NB4 (cell line): ENCODE data around the gene FBXO11.

Experiments used
- DNase-seq: peaks from one replicate; pipeline ENCODE4 v3.0.0; 2010; ENCODE audit warnings: low read depth
- H3K4me3 ChIP-seq: one replicate; pipeline ENCODE4 v1.5.1; 2011; ENCODE audit warnings: mild to moderate bottlenecking, low read depth, low read length, moderate library complexity
- CTCF ChIP-seq: IDR thresholded peaks from one replicate; pipeline ENCODE4 v1.5.1; 2012; ENCODE audit warnings: low read depth, low read length
- MAX ChIP-seq: IDR thresholded peaks from 2 replicates; pipeline ENCODE4 v1.6.1; 2011; ENCODE audit warnings: low read depth, low read length
- MYC ChIP-seq: IDR thresholded peaks from 2 replicates; pipeline ENCODE4 v1.6.1; 2011; ENCODE audit warnings: low read depth, low read length
- POLR2A ChIP-seq: IDR thresholded peaks from 2 replicates; pipeline ENCODE4 v1.6.1; 2011; ENCODE audit warnings: mild to moderate bottlenecking; ENCODE audit not compliant: insufficient read length; ENCODE audit errors: extremely low read depth

Gene FBXO11

GRCh38 chr2:47891369-47892337 is 14.6 kb downstream of the FBXO11 start:
- no peak for DNase-seq
- H3K4me3 ChIP-seq = no peak overlapping the region
- TF ChIP-seq MYC = no peak
- TF ChIP-seq POLR2A = no peak
- no peak for TF ChIP-seq CTCF
- no peak for TF ChIP-seq MAX

- H3K4me3 ChIP-seq = no peak overlapping the region
- DNase-seq = no peak
- no peak for TF ChIP-seq MYC
- no peak for TF ChIP-seq MAX
- TF ChIP-seq POLR2A = no peak
- TF ChIP-seq CTCF = no peak
Observed at GRCh38 chr2:47890711-47891368, 15.5 kb downstream of the FBXO11 start.

GRCh38 chr2:47888581-47889280 is 17.6 kb downstream of the FBXO11 start:
- no peak for DNase-seq
- H3K4me3 ChIP-seq = no peak overlapping the region
- no peak for TF ChIP-seq CTCF
- no peak for TF ChIP-seq MAX
- TF ChIP-seq MYC = no peak
- TF ChIP-seq POLR2A = no peak

- DNase-seq = no peak
- no peak overlapping the region for H3K4me3 ChIP-seq
- TF ChIP-seq CTCF = no peak
- no peak for TF ChIP-seq MAX
- TF ChIP-seq POLR2A = no peak
- TF ChIP-seq MYC = no peak
Observed at GRCh38 chr2:47876912-47877311, 29.4 kb downstream of the FBXO11 start.

GRCh38 chr2:47872941-47873340 is 33.4 kb downstream of the FBXO11 start:
- TF ChIP-seq POLR2A = no peak
- no peak for TF ChIP-seq MYC
- TF ChIP-seq MAX = no peak
- no peak for TF ChIP-seq CTCF

More at GRCh38 chr2:47872941-47873340, 33.4 kb downstream of the FBXO11 start:
- DNase-seq = no peak
- H3K4me3 ChIP-seq = no peak overlapping the region
